H1 (cell line): Measurements from ENCODE around the gene SIRT7. TPM values are rescaled to one million over a fixed set of nuclear protein-coding genes. Genes with fewer than 3 reads are reported as not detected.

Experiments used
- CTCF ChIA-PET: fragments of 300-600 bp; sonication (Branson Sonifier 250); formaldehyde crosslinking; loops from one replicate; lab custom pipeline; 2021; ENCODE audit not compliant: partially characterized antibody; lab: Charles Lee
- POLR2A ChIA-PET: fragments of 300-600 bp; sonication (Branson Sonifier 250); formaldehyde crosslinking; loops from one replicate; lab custom pipeline; 2021; ENCODE audit warnings: inconsistent platforms; ENCODE audit not compliant: partially characterized antibody; lab: Charles Lee
- DNase-seq, 2 experiments: peaks; one replicate each; pipeline versions ENCODE4 v3.0.0 to v3.0.0-alpha.2; 2010 to 2022; ENCODE audit warnings: low spot score in 2 of 2, low read depth in 1 of 2, mixed read lengths in 1 of 2
- FAIRE-seq: peaks from 2 replicates; lab custom pipeline; 2011; peaks lifted over from hg19 to GRCh38; lab: Jason Lieb, UNC
- H2AFZ ChIP-seq: 2 replicates; pipeline ENCODE4 v1.8.1; 2012; ENCODE audit warnings: low read length, inconsistent platforms
- H2AK5ac ChIP-seq: 2 replicates; pipeline ENCODE4 v1.6.1; 2013; ENCODE audit warnings: low read depth, low read length
- H2BK120ac ChIP-seq: replicated peaks from 2 replicates; pipeline ENCODE3; 2013; ENCODE audit warnings: low read depth, low read length, inconsistent platforms
- H2BK12ac ChIP-seq: 2 replicates; pipeline ENCODE4 v1.6.1; 2013; ENCODE audit warnings: low read depth, low read length
- H2BK15ac ChIP-seq: 2 replicates; pipeline ENCODE4 v1.6.1; 2013; ENCODE audit warnings: low read length
- H2BK20ac ChIP-seq: 2 replicates; pipeline ENCODE4 v1.6.1; 2013; ENCODE audit warnings: low read length
- H2BK5ac ChIP-seq: 2 replicates; pipeline ENCODE4 v1.6.1; 2013; ENCODE audit warnings: low read depth, low read length
- H3K14ac ChIP-seq: 2 replicates; pipeline ENCODE4 v1.6.1; 2013; ENCODE audit warnings: inconsistent platforms; ENCODE audit not compliant: insufficient read length
- H3K18ac ChIP-seq: 2 replicates; pipeline ENCODE4 v1.6.1; 2013; ENCODE audit warnings: low read length; ENCODE audit errors: extremely low read depth
- H3K23ac ChIP-seq: 2 replicates; pipeline ENCODE4 v1.6.1; 2013; ENCODE audit warnings: inconsistent platforms; ENCODE audit not compliant: insufficient read length
- H3K23me2 ChIP-seq: 2 replicates; pipeline ENCODE4 v1.6.1; 2013; ENCODE audit warnings: low read depth, low read length
- H3K27ac ChIP-seq: 2 replicates; pipeline ENCODE4 v1.6.1; 2011; ENCODE audit warnings: low read depth, low read length, inconsistent platforms
- H3K27me3 ChIP-seq, 4 experiments: replicated peaks in 1 of 4; 1 replicate in 1 of 4; 2 replicates in 3 of 4; pipeline versions ENCODE4 v1.6.1 to v1.8.1; 2011 to 2013; ENCODE audit warnings: low read length in 3 of 4, mild to moderate bottlenecking in 3 of 4, inconsistent platforms in 2 of 4, mixed read lengths in 2 of 4, moderate library complexity in 1 of 4; ENCODE audit not compliant: control insufficient read depth in 3 of 4, insufficient read depth in 3 of 4; ENCODE audit errors: extremely low read depth in 1 of 4
- H3K36me3 ChIP-seq, 4 experiments: 2 replicates each; pipeline versions ENCODE4 v1.6.1 to v1.8.1; 2011 to 2013; ENCODE audit warnings: mild to moderate bottlenecking in 4 of 4, low read length in 3 of 4, moderate library complexity in 2 of 4, control low read depth in 1 of 4, inconsistent platforms in 1 of 4; ENCODE audit not compliant: insufficient read depth in 4 of 4, control insufficient read depth in 2 of 4
- H3K4ac ChIP-seq: replicated peaks from 2 replicates; pipeline ENCODE3; 2013; ENCODE audit warnings: low read length, low read depth, mixed read lengths, inconsistent platforms; ENCODE audit not compliant: insufficient read length
- H3K4me1 ChIP-seq, 4 experiments: replicated peaks in 1 of 4; 1 replicate in 1 of 4; 2 replicates in 3 of 4; pipeline versions ENCODE4 v1.6.1 to v1.8.1; 2011 to 2013; ENCODE audit warnings: low read length in 3 of 4, inconsistent platforms in 2 of 4, mixed read lengths in 1 of 4; ENCODE audit not compliant: insufficient read depth in 4 of 4, control insufficient read depth in 3 of 4
- H3K4me2 ChIP-seq, 2 experiments: 2 replicates each; pipeline versions ENCODE4 v1.6.1 to v1.8.1; 2011 to 2013; ENCODE audit warnings: low read depth in 2 of 2, low read length in 2 of 2, control low read depth in 1 of 2, inconsistent platforms in 1 of 2, mild to moderate bottlenecking in 1 of 2; ENCODE audit not compliant: insufficient read depth in 1 of 2
- H3K4me3 ChIP-seq, 4 experiments: fragments of 200-600, 300-600 bp in 1 of 4; sonication (generic), shearing (Covaris generic), sonication (Bioruptor Twin) in 1 of 4; 2 replicates each; pipeline versions ENCODE4 v1.5.1 to v1.8.1; 2011 to 2016; ENCODE audit warnings: low read length in 4 of 4, low read depth in 3 of 4, control low read depth in 2 of 4, inconsistent platforms in 2 of 4, mild to moderate bottlenecking in 2 of 4, mixed read lengths in 1 of 4, moderate library complexity in 1 of 4; ENCODE audit not compliant: insufficient read depth in 2 of 4; ENCODE audit errors: extremely low read depth in 1 of 4
- H3K56ac ChIP-seq: replicated peaks from 2 replicates; pipeline ENCODE3; 2013; ENCODE audit warnings: low read depth, mild to moderate bottlenecking, mixed read lengths, low read length, inconsistent platforms; ENCODE audit not compliant: insufficient read length
- H3K79me1 ChIP-seq: 2 replicates; pipeline ENCODE4 v1.6.1; 2013; ENCODE audit warnings: low read depth, low read length, control low read depth
- H3K79me2 ChIP-seq, 2 experiments: 2 replicates each; pipeline versions ENCODE4 v1.6.1 to v1.8.1; 2012 to 2013; ENCODE audit warnings: low read length in 2 of 2, mild to moderate bottlenecking in 2 of 2, inconsistent platforms in 1 of 2; ENCODE audit not compliant: insufficient read depth in 2 of 2, control insufficient read depth in 1 of 2
- H3K9ac ChIP-seq, 4 experiments: replicated peaks in 1 of 4; 1 replicate in 1 of 4; 2 replicates in 3 of 4; pipeline versions ENCODE4 v1.6.1 to v1.8.1; 2011 to 2013; ENCODE audit warnings: low read depth in 3 of 4, low read length in 3 of 4, control low read depth in 2 of 4, mild to moderate bottlenecking in 2 of 4, moderate library complexity in 2 of 4, inconsistent platforms in 1 of 4; ENCODE audit errors: extremely low read depth in 1 of 4
- H3K9me3 ChIP-seq, 2 experiments: 2 replicates each; pipeline versions ENCODE4 v1.6.1 to v1.8.1; 2012 to 2013; ENCODE audit warnings: mild to moderate bottlenecking in 2 of 2, moderate library complexity in 2 of 2, control low read depth in 1 of 2, inconsistent platforms in 1 of 2, low read depth in 1 of 2, low read length in 1 of 2, mixed read lengths in 1 of 2; ENCODE audit not compliant: insufficient read depth in 2 of 2
- H4K20me1 ChIP-seq, 2 experiments: replicated peaks in 1 of 2; 2 replicates each; pipeline versions ENCODE3 to v1.8.1; 2011 to 2013; ENCODE audit warnings: inconsistent platforms in 2 of 2, low read length in 2 of 2, mild to moderate bottlenecking in 1 of 2; ENCODE audit not compliant: insufficient read depth in 2 of 2, control insufficient read depth in 1 of 2
- H4K5ac ChIP-seq: 2 replicates; pipeline ENCODE4 v1.6.1; 2013; ENCODE audit warnings: low read length, low read depth, mixed read lengths, inconsistent platforms; ENCODE audit not compliant: insufficient read length
- H4K8ac ChIP-seq: 2 replicates; pipeline ENCODE4 v1.8.0; 2013; ENCODE audit warnings: mild to moderate bottlenecking, moderate library complexity, low read length, inconsistent platforms; ENCODE audit not compliant: insufficient read depth; ENCODE audit errors: extremely low read depth
- H4K91ac ChIP-seq: replicated peaks from 2 replicates; pipeline ENCODE3; 2013; ENCODE audit warnings: low read length, mixed read lengths, inconsistent platforms; ENCODE audit not compliant: insufficient read length
- ASH2L ChIP-seq: fragments of 200-600, 300-600 bp; sonication (generic); IDR thresholded peaks from one replicate; pipeline ENCODE4 v1.7.1; 2017; ENCODE audit warnings: low read length
- CBX8 ChIP-seq: fragments of 300-800, 300-1000 bp; sonication (generic); IDR thresholded peaks from 2 replicates; pipeline ENCODE4 v1.7.1; 2016; ENCODE audit warnings: low read depth, low read length, borderline replicate concordance
- CTBP2 ChIP-seq: IDR thresholded peaks from 2 replicates; pipeline ENCODE4 v1.7.0; 2011; ENCODE audit warnings: borderline replicate concordance, mild to moderate bottlenecking, moderate library complexity, mixed read lengths, low read length; ENCODE audit not compliant: insufficient read depth, insufficient read length
- FOSL1 ChIP-seq: IDR thresholded peaks from 2 replicates; pipeline ENCODE4 v1.6.1; 2011; ENCODE audit warnings: mild to moderate bottlenecking, low read depth, low read length, moderate library complexity; ENCODE audit not compliant: insufficient read depth
- KDM1A ChIP-seq: fragments of 200-600, 300-600 bp; sonication (generic); IDR thresholded peaks from 2 replicates; pipeline ENCODE4 v1.7.1; 2016; ENCODE audit warnings: mild to moderate bottlenecking, low read length, borderline replicate concordance
- RNF2 ChIP-seq: fragments of 200-900, 300-1000 bp; sonication (generic); IDR thresholded peaks from 2 replicates; pipeline ENCODE4 v1.7.1; 2016; ENCODE audit warnings: borderline replicate concordance, low read depth, mild to moderate bottlenecking, antibody characterized with exemption, low read length; ENCODE audit not compliant: poor library complexity, severe bottlenecking; ENCODE audit errors: missing control alignments
- SIN3A ChIP-seq, 2 experiments: IDR thresholded peaks in 1 of 2; conservative IDR thresholded peaks in 1 of 2; 2 replicates each; pipeline ENCODE4 v1.6.1; 2011 to 2012; ENCODE audit warnings: low read length in 2 of 2, improper control_type of control experiment in 1 of 2, low read depth in 1 of 2, mild to moderate bottlenecking in 1 of 2
- SIX5 ChIP-seq: IDR thresholded peaks from 2 replicates; pipeline ENCODE4 v1.6.1; 2011; ENCODE audit warnings: mild to moderate bottlenecking, low read depth, low read length
- SP1 ChIP-seq: IDR thresholded peaks from 2 replicates; pipeline ENCODE4 v1.6.1; 2011; ENCODE audit warnings: low read depth, low read length
- SRF ChIP-seq: IDR thresholded peaks from 2 replicates; pipeline ENCODE4 v1.6.1; 2011; ENCODE audit warnings: mild to moderate bottlenecking, low read depth, low read length, moderate library complexity
- ZNF274 ChIP-seq: IDR thresholded peaks from 2 replicates; pipeline ENCODE4 v1.7.0; 2012; ENCODE audit warnings: low read length, borderline replicate concordance; ENCODE audit errors: extremely low read depth
- WGBS, 2 experiments: shearing (Covaris generic) in 1 of 2; methylation state at CpG; one replicate each; pipeline versions ENCODE4 v1.1.6 to v1.1.7; 2013 to 2015; ENCODE audit warnings: low lambda C conversion rate in 2 of 2, mixed read lengths in 2 of 2, inconsistent platforms in 1 of 2, low coverage in 1 of 2, missing lambda C conversion rate in 1 of 2; ENCODE audit not compliant: insufficient replicate concordance in 2 of 2, insufficient coverage in 1 of 2, insufficient read length in 1 of 2; ENCODE audit errors: extremely low coverage in 1 of 2, missing lambda C conversion rate in 1 of 2; 5-methylcytosine and 5-hydroxymethylcytosine counted together
- polyA plus RNA-seq, 7 experiments: library from polyadenylated mRNA; depleted of rRNA in 3 of 7; stranded (reverse) in 5 of 7; unstranded in 2 of 7; fragments of >200 nt in 5 of 7; fragments of 200-250 nt in 2 of 7; gene quantifications; 1 replicate in 5 of 7; 2 replicates in 1 of 7; 4 replicates in 1 of 7; pipeline versions ENCODE4 v1.2.1 to v1.2.3, GENCODE V29; 2011 to 2013; ENCODE audit warnings: missing spikeins in 2 of 7, mixed read lengths in 2 of 7
- total RNA-seq: library from RNA; stranded (reverse); fragmentation: NEBNext Ultra II Directional; extraction: Animal tissue kit (Norgen Biotek cat#: 25700); gene quantifications from 2 replicates; pipeline ENCODE4 v1.2.1, GENCODE V29; 2021

SIRT7 gene
- total and polyA plus RNA-seq, 2 of the 8 experiments (the other 6 are each of a cell fraction or from before 2014, with no cell fraction given) = 5.8 to 16.6 TPM

- H3K23me2 ChIP-seq = peaks cover 11% of the 10 kb centered on the region
- H4K91ac ChIP-seq = no peak overlapping the region
- H4K20me1 ChIP-seq = peaks cover 6 to 42% of the 10 kb centered on the region in 2 experiments
- H2BK5ac ChIP-seq = no peak overlapping the region
- H3K18ac ChIP-seq = no peak overlapping the region
- ChIA-PET CTCF (interaction anchor here (0.9 to 2.8 kb wide), 7 partner anchors 12 to 292 kb away, joined by 3 to 12 read pairs (median 5); partner anchors contain the start of genes MAFG and NOTUM), POLR2A (interaction anchor here (0.6 to 8.7 kb wide), 5 partner anchors 10 to 103 kb away, joined by 3 to 135 read pairs (median 4); partner anchors contain the start of genes MAFG and NPB)
- H3K79me1 ChIP-seq = peaks cover 2% of the 10 kb centered on the region
- H3K27ac ChIP-seq = no peak overlapping the region
- no peak overlapping the region for H2BK20ac ChIP-seq
- FAIRE-seq = no peak
- H3K27me3 ChIP-seq = peaks cover 0 to 4% (median 2%) of the 10 kb centered on the region in 4 experiments; a peak in 2 of 7 replicates
- no peak overlapping the region for H2BK12ac ChIP-seq
- H3K4me2 ChIP-seq = no peak overlapping the region
- DNase-seq = no peak
- H3K56ac ChIP-seq = no peak overlapping the region
- no peak overlapping the region for H3K4me3 ChIP-seq
- peaks cover 0 to 10% of the 10 kb centered on the region in 2 experiments; a peak in 2 of 4 replicates for H3K79me2 ChIP-seq
- no peak overlapping the region for H4K8ac ChIP-seq
- WGBS, 2 experiments = 94% methylated on average over 31 of the region's 31 CpGs; no CpG with 5 or more reads in 1 of the 2 experiments
- H2BK15ac ChIP-seq = no peak overlapping the region
- no peak overlapping the region for H2BK120ac ChIP-seq
- no peak overlapping the region for H3K23ac ChIP-seq
- H3K9ac ChIP-seq = no peak overlapping the region
- peaks cover 0 to 20% (median 8%) of the 10 kb centered on the region in 4 experiments; a peak in 6 of 7 replicates for H3K4me1 ChIP-seq
- no peak overlapping the region for H2AK5ac ChIP-seq
- no peak overlapping the region for H2AFZ ChIP-seq
- no peaks in the 10 kb centered on the region for H3K9me3 ChIP-seq
- no peak overlapping the region for H3K14ac ChIP-seq
- H3K36me3 ChIP-seq = peaks cover 8 to 25% (median 19%) of the 10 kb centered on the region in 4 experiments
- H4K5ac ChIP-seq = no peak overlapping the region
- no peak overlapping the region for H3K4ac ChIP-seq
- no peak for TF ChIP-seq KDM1A
- no peak for TF ChIP-seq SIX5
- no peak for TF ChIP-seq CTBP2
- no peak for TF ChIP-seq ASH2L
- TF ChIP-seq CBX8 = no peak
- no peak for TF ChIP-seq SRF
- TF ChIP-seq ZNF274 = no peak
- TF ChIP-seq FOSL1 = no peak
- no peak for TF ChIP-seq RNF2
- no peak for TF ChIP-seq SP1
- no peak for TF ChIP-seq SIN3A (conservative IDR thresholded peaks at IDR 0.05 in 1 of 2, IDR thresholded peaks at IDR 0.05 in 1 of 2; ENCODE audit: low read depth in 1 of 2, low read length in 2 of 2)
Measured at GRCh38 chr17:81913394-81914102, 4.4 kb downstream of the SIRT7 start.
